Measurements from ENCODE around the gene TMEM132D.

TMEM132D gene

GRCh38 chr12:129467289-129467688 lies 436.5 kb downstream of the TMEM132D start:
- no peaks in the 10 kb centered on the region for H3K79me2 ChIP-seq (ENCODE audit: insufficient read depth, low read length)

GRCh38 chr12:129466499-129466898 lies 437.3 kb downstream of the TMEM132D start:
- H3K9me3 ChIP-seq (ENCODE audit: low read length) = no peaks in the 10 kb centered on the region
- no peaks in the 10 kb centered on the region for H3F3A ChIP-seq (ENCODE audit: insufficient read depth, low read length)
- TF ChIP-seq EZH2 (IDR thresholded peaks at IDR 0.05; ENCODE audit: borderline replicate concordance, low read length) (no peak), CTCF (IDR thresholded peaks at IDR 0.05; ENCODE audit: low read length) (no peak)
- H3K9ac ChIP-seq (ENCODE audit: low read length) = no peak overlapping the region
- no peaks in the 10 kb centered on the region for H3K9me2 ChIP-seq (ENCODE audit: low read depth, low read length)
- H2AFZ ChIP-seq (ENCODE audit: low read length) = no peak overlapping the region
- H3K4me2 ChIP-seq (ENCODE audit: low read length) = no peak overlapping the region
- no peak overlapping the region for H3K4me3 ChIP-seq (ENCODE audit: low read depth, low read length, poor library complexity, severe bottlenecking)
- H3K4me1 ChIP-seq (ENCODE audit: insufficient read depth, low read length, severe bottlenecking) = no peaks in the 10 kb centered on the region
- H3K36me3 ChIP-seq (ENCODE audit: insufficient read depth, low read length) = no peaks in the 10 kb centered on the region
- no peak overlapping the region for H3K27ac ChIP-seq (ENCODE audit: low read depth, low read length, poor library complexity, severe bottlenecking)
- no peaks in the 10 kb centered on the region for H4K20me1 ChIP-seq (ENCODE audit: insufficient read depth, low read length)
- no peaks in the 10 kb centered on the region for H3K79me2 ChIP-seq (ENCODE audit: insufficient read depth, low read length)
- no peaks in the 10 kb centered on the region; the same call in 1 of the 2 replicates for H3K27me3 ChIP-seq (ENCODE audit: insufficient read depth, low read length)

More at GRCh38 chr12:129467289-129467688, 436.5 kb downstream of the TMEM132D start:
- no peak overlapping the region for H3K4me3 ChIP-seq (ENCODE audit: low read depth, low read length, poor library complexity, severe bottlenecking)
- H3K27me3 ChIP-seq (ENCODE audit: insufficient read depth, low read length) = no peaks in the 10 kb centered on the region; the same call in 1 of the 2 replicates
- H3F3A ChIP-seq (ENCODE audit: insufficient read depth, low read length) = no peaks in the 10 kb centered on the region
- no peaks in the 10 kb centered on the region for H3K9me3 ChIP-seq (ENCODE audit: low read length)
- TF ChIP-seq CTCF (IDR thresholded peaks at IDR 0.05; ENCODE audit: low read length) (no peak), EZH2 (IDR thresholded peaks at IDR 0.05; ENCODE audit: borderline replicate concordance, low read length) (no peak)
- H3K4me1 ChIP-seq (ENCODE audit: insufficient read depth, low read length, severe bottlenecking) = no peaks in the 10 kb centered on the region
- H2AFZ ChIP-seq (ENCODE audit: low read length) = no peak overlapping the region
- no peaks in the 10 kb centered on the region for H3K9me2 ChIP-seq (ENCODE audit: low read depth, low read length)
- no peaks in the 10 kb centered on the region for H3K36me3 ChIP-seq (ENCODE audit: insufficient read depth, low read length)
- no peak overlapping the region for H3K9ac ChIP-seq (ENCODE audit: low read length)
- no peak overlapping the region for H3K27ac ChIP-seq (ENCODE audit: low read depth, low read length, poor library complexity, severe bottlenecking)
- no peaks in the 10 kb centered on the region for H4K20me1 ChIP-seq (ENCODE audit: insufficient read depth, low read length)
- H3K4me2 ChIP-seq (ENCODE audit: low read length) = no peak overlapping the region

GRCh38 chr12:129459886-129460285 lies 443.9 kb downstream of the TMEM132D start:
- TF ChIP-seq EZH2 (IDR thresholded peaks at IDR 0.05; ENCODE audit: borderline replicate concordance, low read length) (no peak), CTCF (IDR thresholded peaks at IDR 0.05; ENCODE audit: low read length) (no peak)
- no peak overlapping the region for H3K9ac ChIP-seq (ENCODE audit: low read length)
- no peak overlapping the region for H3K4me3 ChIP-seq (ENCODE audit: low read depth, low read length, poor library complexity, severe bottlenecking)
- H4K20me1 ChIP-seq (ENCODE audit: insufficient read depth, low read length) = no peaks in the 10 kb centered on the region
- H3F3A ChIP-seq (ENCODE audit: insufficient read depth, low read length) = no peaks in the 10 kb centered on the region
- H3K4me2 ChIP-seq (ENCODE audit: low read length) = no peak overlapping the region
- no peaks in the 10 kb centered on the region for H3K9me3 ChIP-seq (ENCODE audit: low read length)
- no peak overlapping the region for H2AFZ ChIP-seq (ENCODE audit: low read length)
- no peak overlapping the region for H3K27ac ChIP-seq (ENCODE audit: low read depth, low read length, poor library complexity, severe bottlenecking)
- no peaks in the 10 kb centered on the region for H3K9me2 ChIP-seq (ENCODE audit: low read depth, low read length)
- H3K27me3 ChIP-seq (ENCODE audit: insufficient read depth, low read length) = no peaks in the 10 kb centered on the region
- H3K4me1 ChIP-seq (ENCODE audit: insufficient read depth, low read length, severe bottlenecking) = no peaks in the 10 kb centered on the region
- no peaks in the 10 kb centered on the region for H3K79me2 ChIP-seq (ENCODE audit: insufficient read depth, low read length)
- H3K36me3 ChIP-seq (ENCODE audit: insufficient read depth, low read length) = no peaks in the 10 kb centered on the region
